Spleen (tissue), 11 donors: ENCODE data around the gene DNAJC1. TPM values are rescaled to one million over a fixed set of nuclear protein-coding genes. Genes with fewer than 3 reads are reported as not detected.

Experiments used
- DNase-seq: peaks from one replicate; pipeline ENCODE4 v3.0.0-alpha.2; 2020
- H3K27ac ChIP-seq, 8 donors: fragments of 200-600 bp; sonication (generic) in 7 of 8; 1 replicate in 4 of 8; 2 replicates in 4 of 8; pipeline versions ENCODE4 v1.5.0 to v1.8.0; 2016 to 2021; ENCODE audit warnings: inconsistent platforms in 4 of 8, mild to moderate bottlenecking in 4 of 8, moderate library complexity in 1 of 8
- H3K27me3 ChIP-seq, 7 donors: fragments of 200-600 bp; sonication (generic) in 6 of 7; replicated peaks in 1 of 7; 1 replicate in 4 of 7; 2 replicates in 3 of 7; pipeline versions ENCODE4 v1.5.0 to v1.8.0; 2016 to 2021; ENCODE audit warnings: inconsistent platforms in 3 of 7, mild to moderate bottlenecking in 1 of 7
- H3K36me3 ChIP-seq, 6 donors: fragments of 200-600 bp; sonication (generic) in 5 of 6; 1 replicate in 4 of 6; 2 replicates in 2 of 6; pipeline versions ENCODE4 v1.5.0 to v1.8.0; 2016 to 2021; ENCODE audit warnings: inconsistent platforms in 2 of 6
- H3K4me1 ChIP-seq, 6 donors: fragments of 200-600 bp; sonication (generic) in 5 of 6; 1 replicate in 3 of 6; 2 replicates in 3 of 6; pipeline versions ENCODE4 v1.5.0 to v1.8.0; 2016 to 2021; ENCODE audit warnings: inconsistent platforms in 3 of 6
- H3K4me3 ChIP-seq, 8 donors: fragments of 200-600 bp; sonication (generic) in 7 of 8; 1 replicate in 4 of 8; 2 replicates in 4 of 8; pipeline versions ENCODE4 v1.5.0 to v1.8.0; 2016 to 2021; ENCODE audit warnings: inconsistent platforms in 4 of 8, mild to moderate bottlenecking in 4 of 8, moderate library complexity in 2 of 8
- H3K9me3 ChIP-seq, 8 donors: fragments of 200-600 bp; sonication (generic) in 7 of 8; 1 replicate in 4 of 8; 2 replicates in 4 of 8; pipeline versions ENCODE4 v1.5.0 to v1.8.0; 2016 to 2021; ENCODE audit warnings: inconsistent platforms in 4 of 8
- CTCF ChIP-seq, 11 experiments: fragments of 200-600 bp in 7 of 11; fragments of 450-650 bp in 4 of 11; sonication (generic) in 4 of 11; IDR thresholded peaks in 8 of 11; conservative IDR thresholded peaks in 3 of 11; 1 replicate in 7 of 11; 2 replicates in 4 of 11; pipeline versions ENCODE4 v1.4.0 to v1.8.0; 2016 to 2021; ENCODE audit warnings: antibody characterized with exemption in 11 of 11, inconsistent platforms in 4 of 11, mild to moderate bottlenecking in 1 of 11
- POLR2A ChIP-seq, 3 donors: fragments of 450-650 bp; IDR thresholded peaks; one replicate each; pipeline ENCODE4 v1.5.1; 2017; ENCODE audit warnings: antibody characterized with exemption in 3 of 3, mild to moderate bottlenecking in 1 of 3
- POLR2AphosphoS5 ChIP-seq, 3 donors: sonication (generic); formaldehyde crosslinking; IDR thresholded peaks; one replicate each; pipeline ENCODE4 v1.5.1; 2017; ENCODE audit warnings: antibody characterized with exemption in 3 of 3
- WGBS, 5 donors: extraction: QIAGEN DNeasy Blood & Tissue Kit in 3 of 5; methylation state at CpG; one replicate each; pipeline versions ENCODE4 v1.1.5 to v1.1.7; 2013 to 2018; 5-methylcytosine and 5-hydroxymethylcytosine counted together
- intact Hi-C: fragments of 100-400 bp; cut with DNase I; formaldehyde crosslinking; loops from one replicate; pipeline ENCODE4 v1.15.0; 2023; ENCODE audit warnings: low total_unique reads
- polyA plus RNA-seq, 3 donors: library from polyadenylated mRNA; stranded (reverse); fragments of 200-250 nt; gene quantifications; one replicate each; pipeline ENCODE4 v1.2.1, GENCODE V29; 2013
- total RNA-seq, 7 donors: library from RNA; depleted of rRNA in 3 of 7; stranded (reverse); fragments of >200 nt in 3 of 7; fragmentation: NEBNext Ultra II Directional in 4 of 7; extraction: Animal tissue kit (Norgen Biotek cat#: 25700) in 4 of 7; gene quantifications; one replicate each; pipeline versions ENCODE4 v1.1.0 to v1.2.1, GENCODE V29; 2016 to 2021
- donor health status: healthy with polysubstance abuse.
- donor health status: DM: no; HTN: no; CAD: no; lungs with moderate emphysema.
- donor health status: DM: no; HTN: no; CAD: no.
- donor health status: Bipolar disorder and iron deficiency.
- donor health status: healthy.
- donor health status: DM: no; HTN: no; CAD: no.
- donor health status: DM: yes; HTN: yes; CAD: no.

DNAJC1 gene
- total and polyA plus RNA-seq, 10 donors: 8.1 to 96.4 (median 22.5) TPM

- Histone ChIP-seq H3K4me3 (no peak overlapping the region), H3K27me3 (no peaks in the 10 kb centered on the region), H3K36me3 (peaks cover 0 to 18% (median 0%) of the 10 kb centered on the region in 6 donors), H3K4me1 (no peaks in the 10 kb centered on the region), H3K27ac (no peak overlapping the region), H3K9me3 (peaks cover 0 to 10% (median 6%) of the 10 kb centered on the region in 8 donors)
- DNase-seq: no peak
- 94 to 99% (median 96%) methylated on average over 7 of the region's 7 CpGs for WGBS, 5 donors
- TF ChIP-seq POLR2A (IDR thresholded peaks at IDR 0.05) (no peak), POLR2AphosphoS5 (IDR thresholded peaks at IDR 0.05) (no peak), CTCF (IDR thresholded peaks at IDR 0.05 in 8 of 11, conservative IDR thresholded peaks at IDR 0.05 in 3 of 11) (no peak)
- intact Hi-C loops: no loop called here
Observed at GRCh38 chr10:21810582-21811244, 192.8 kb downstream of the DNAJC1 start.

- Histone ChIP-seq H3K9me3 (peaks cover 0 to 4% (median 3%) of the 10 kb centered on the region in 8 donors), H3K4me3 (no peak overlapping the region), H3K27ac (no peak overlapping the region), H3K27me3 (no peaks in the 10 kb centered on the region), H3K4me1 (no peaks in the 10 kb centered on the region), H3K36me3 (peaks cover 0 to 6% (median 0%) of the 10 kb centered on the region in 6 donors)
- 92 to 99% (median 96%) methylated on average over 3 of the region's 3 CpGs for WGBS, 5 donors
- TF ChIP-seq POLR2AphosphoS5 (IDR thresholded peaks at IDR 0.05): no peak
- TF ChIP-seq POLR2A (IDR thresholded peaks at IDR 0.05): no peak
- TF ChIP-seq CTCF (IDR thresholded peaks at IDR 0.05 in 8 of 11, conservative IDR thresholded peaks at IDR 0.05 in 3 of 11): no peak
- DNase-seq: no peak
- intact Hi-C loops: no loop called here
Observed at GRCh38 chr10:21808550-21808949, 195.0 kb downstream of the DNAJC1 start.

GRCh38 chr10:21807180-21807579 lies 196.3 kb downstream of the DNAJC1 start:
- H3K27ac ChIP-seq: no peak overlapping the region
- H3K36me3 ChIP-seq: peaks cover 0 to 16% (median 0%) of the 10 kb centered on the region in 6 donors
- no peaks in the 10 kb centered on the region for H3K9me3 ChIP-seq
- no peaks in the 10 kb centered on the region for H3K4me1 ChIP-seq
- DNase-seq: no peak
- 73 to 81% (median 78%) methylated on average over 5 of the region's 5 CpGs for WGBS, 5 donors
- H3K27me3 ChIP-seq: no peaks in the 10 kb centered on the region
- intact Hi-C loops: no loop called here
- H3K4me3 ChIP-seq: no peak overlapping the region
- TF ChIP-seq POLR2A (IDR thresholded peaks at IDR 0.05) (no peak), CTCF (IDR thresholded peaks at IDR 0.05 in 8 of 11, conservative IDR thresholded peaks at IDR 0.05 in 3 of 11) (no peak), POLR2AphosphoS5 (IDR thresholded peaks at IDR 0.05) (no peak)

GRCh38 chr10:21803374-21803773 lies 200.2 kb downstream of the DNAJC1 start:
- intact Hi-C loops: no loop called here
- H3K27me3 ChIP-seq: no peaks in the 10 kb centered on the region
- H3K9me3 ChIP-seq: peaks cover 0 to 8% (median 0%) of the 10 kb centered on the region in 8 donors
- H3K36me3 ChIP-seq: peaks cover 0 to 36% (median 0%) of the 10 kb centered on the region in 6 donors
- TF ChIP-seq POLR2AphosphoS5 (IDR thresholded peaks at IDR 0.05) (no peak), POLR2A (IDR thresholded peaks at IDR 0.05) (no peak), CTCF (IDR thresholded peaks at IDR 0.05 in 8 of 11, conservative IDR thresholded peaks at IDR 0.05 in 3 of 11) (no peak)
- 0 to 89% (median 0%) methylated on average over 1 of the region's 1 CpG for WGBS, 5 donors
- DNase-seq: no peak
- no peak overlapping the region for H3K4me3 ChIP-seq
- H3K27ac ChIP-seq: no peak overlapping the region
- H3K4me1 ChIP-seq: peaks cover 0 to 5% (median 0%) of the 10 kb centered on the region in 6 donors
